HepG2 (cell line): ENCODE results near the gene UBTD2. TPM values are rescaled to one million over a fixed set of nuclear protein-coding genes. Genes with fewer than 3 reads are reported as not detected.

Source experiments
- ARID5B ChIP-seq: IDR thresholded peaks from 2 replicates; pipeline ENCODE4 v1.4.0; 2020; ENCODE audit warnings: mild to moderate bottlenecking, missing genetic modification reagents
- CREB1 ChIP-seq, 2 experiments: fragments of 450-650 bp in 1 of 2; IDR thresholded peaks; 2 replicates each; pipeline ENCODE4 v1.6.1; 2016 to 2017; ENCODE audit warnings: control low read depth in 1 of 2, mild to moderate bottlenecking in 1 of 2, missing compliant biosample characterization in 1 of 2, missing genetic modification characterization in 1 of 2
- DNMT1 ChIP-seq: sonication (generic); formaldehyde crosslinking; IDR thresholded peaks from 2 replicates; pipeline ENCODE4 v1.5.1; 2020; ENCODE audit warnings: mild to moderate bottlenecking, missing genetic modification reagents
- HMGXB3 ChIP-seq: sonication (generic); formaldehyde crosslinking; IDR thresholded peaks from 2 replicates; pipeline ENCODE4 v1.4.0; 2020; ENCODE audit warnings: missing genetic modification reagents, borderline replicate concordance
- HNRNPUL1 ChIP-seq: fragments of 200-400 bp; formaldehyde crosslinking; IDR thresholded peaks from 2 replicates; pipeline ENCODE4 v1.6.1; 2017; ENCODE audit warnings: low read depth, mild to moderate bottlenecking, low read length, moderate library complexity
- KDM1A ChIP-seq: IDR thresholded peaks from 2 replicates; pipeline ENCODE4 v1.6.1; 2016; ENCODE audit warnings: missing compliant biosample characterization
- POGZ ChIP-seq: sonication (generic); formaldehyde crosslinking; IDR thresholded peaks from 2 replicates; pipeline ENCODE4 v1.4.0; 2020; ENCODE audit warnings: mild to moderate bottlenecking, missing genetic modification reagents
- PRDM4 ChIP-seq: sonication (generic); formaldehyde crosslinking; IDR thresholded peaks from 2 replicates; pipeline ENCODE4 v1.9.0; 2021; ENCODE audit warnings: missing genetic modification reagents, borderline replicate concordance
- ZBTB2 ChIP-seq: sonication (generic); formaldehyde crosslinking; IDR thresholded peaks from 2 replicates; pipeline ENCODE4 v1.8.0; 2022; ENCODE audit warnings: low read depth, missing genetic modification reagents
- ZBTB25 ChIP-seq: IDR thresholded peaks from 2 replicates; pipeline ENCODE4 v1.6.1; 2018; ENCODE audit warnings: missing genetic modification reagents
- ZNF30 ChIP-seq: sonication (generic); formaldehyde crosslinking; IDR thresholded peaks from 2 replicates; pipeline ENCODE4 v1.5.0; 2020; ENCODE audit warnings: mild to moderate bottlenecking, missing genetic modification reagents
- ZNF44 ChIP-seq: sonication (generic); formaldehyde crosslinking; IDR thresholded peaks from 2 replicates; pipeline ENCODE4 v1.5.1; 2020; ENCODE audit warnings: mild to moderate bottlenecking, missing genetic modification reagents
- ZSCAN22 ChIP-seq: sonication (generic); formaldehyde crosslinking; IDR thresholded peaks from 2 replicates; pipeline ENCODE4 v1.4.0; 2020; ENCODE audit warnings: mild to moderate bottlenecking, missing genetic modification reagents
- ZSCAN29 ChIP-seq: sonication (generic); formaldehyde crosslinking; conservative IDR thresholded peaks from 2 replicates; pipeline ENCODE4 v1.4.0; 2020; ENCODE audit warnings: mild to moderate bottlenecking, missing genetic modification reagents
- polyA plus RNA-seq, 8 experiments: library from polyadenylated mRNA; depleted of rRNA in 3 of 8; stranded (reverse) in 7 of 8; unstranded in 1 of 8; fragments of >200 nt; fragmentation: Illumina TruSeq in 4 of 8; extraction: Trizol in 4 of 8; gene quantifications; 2 replicates each; pipeline versions ENCODE4 v1.2.1 to v1.2.3, GENCODE V29; 2011 to 2016; ENCODE audit warnings: low read depth in 4 of 8, missing spikeins in 1 of 8, mixed read lengths in 1 of 8; ENCODE audit not compliant: insufficient read depth in 1 of 8
- total RNA-seq, 5 experiments: library from RNA; depleted of rRNA; stranded (reverse); fragments of >200 nt; fragmentation: Illumina TruSeq; extraction: Trizol; gene quantifications; 2 replicates each; pipeline ENCODE4 v1.2.3, GENCODE V29; 2016; ENCODE audit warnings: low read depth in 1 of 5

Gene UBTD2
- total and polyA plus RNA-seq, 2 of the 13 experiments (the other 11 are each of a cell fraction or from before 2014, with no cell fraction given), result 15.2 to 24.1 TPM

GRCh38 chr5:172283020-172283861 lies at the start of gene UBTD2 (continued):
- TF ChIP-seq PRDM4 (CRISPR knock-in tag) (no peak), CREB1 (IDR thresholded peaks at IDR 0.05) (peak; percentile 36; the same call in 1 of the 2 replicates), CREB1 (CRISPR knock-in tag; IDR thresholded peaks at IDR 0.05) (no peak), ZSCAN22 (CRISPR knock-in tag) (no peak), ARID5B (CRISPR knock-in tag) (no peak), ZNF30 (CRISPR knock-in tag) (no peak), POGZ (no peak; the same call in 1 of the 2 replicates), ZBTB2 (CRISPR knock-in tag) (peak; percentile 87; the same call in 1 of the 2 replicates), KDM1A (CRISPR knock-in tag) (no peak), ZSCAN29 (CRISPR knock-in tag) (peak; percentile 7; the same call in 1 of the 2 replicates), ZNF44 (no peak), ZBTB25 (CRISPR knock-in tag) (peak; percentile 22; the same call in 1 of the 2 replicates), HNRNPUL1 (no peak), DNMT1 (no peak), HMGXB3 (no peak)
